Sigmoid colon (tissue), 7 donors: Measurements from ENCODE around the gene GTF3C1. TPM values are rescaled to one million over a fixed set of nuclear protein-coding genes. Genes with fewer than 3 reads are reported as not detected.

Experiments used
- DNase-seq: peaks from one replicate; pipeline ENCODE4 v3.0.0-alpha.2; 2019
- H3K27ac ChIP-seq, 4 donors: fragments of 200-600 bp; sonication (generic); one replicate each; pipeline ENCODE4 v1.5.1; 2016 to 2019; ENCODE audit warnings: mild to moderate bottlenecking in 1 of 4
- H3K27me3 ChIP-seq, 3 donors: fragments of 200-600 bp; sonication (generic); one replicate each; pipeline ENCODE4 v1.5.1; 2019; ENCODE audit warnings: mild to moderate bottlenecking in 1 of 3
- H3K36me3 ChIP-seq, 4 donors: fragments of 200-600 bp; sonication (generic); one replicate each; pipeline ENCODE4 v1.5.1; 2016 to 2019
- H3K4me1 ChIP-seq, 4 donors: fragments of 200-600 bp; sonication (generic); one replicate each; pipeline ENCODE4 v1.5.1; 2017 to 2019
- H3K4me3 ChIP-seq, 4 donors: fragments of 200-600 bp; sonication (generic); one replicate each; pipeline ENCODE4 v1.5.1; 2017 to 2019; ENCODE audit warnings: mild to moderate bottlenecking in 2 of 4, moderate library complexity in 1 of 4
- H3K9me3 ChIP-seq, 4 donors: fragments of 200-600 bp in 3 of 4; sonication (generic) in 3 of 4; one replicate each; pipeline versions ENCODE4 v1.5.1 to v1.6.1; 2013 to 2019
- EP300 ChIP-seq, 4 donors: sonication (generic); formaldehyde crosslinking; IDR thresholded peaks; one replicate each; pipeline ENCODE4 v1.6.1; 2017; ENCODE audit warnings: antibody characterized with exemption in 4 of 4
- POLR2A ChIP-seq, 2 donors: fragments of 450-650 bp; IDR thresholded peaks; one replicate each; pipeline ENCODE4 v1.6.1; 2016; ENCODE audit warnings: antibody characterized with exemption in 2 of 2, mild to moderate bottlenecking in 2 of 2, moderate library complexity in 2 of 2
- POLR2AphosphoS5 ChIP-seq, 4 donors: sonication (generic); formaldehyde crosslinking; IDR thresholded peaks; one replicate each; pipeline ENCODE4 v1.6.1; 2017; ENCODE audit warnings: antibody characterized with exemption in 4 of 4
- WGBS, 2 donors: extraction: QIAGEN DNeasy Blood & Tissue Kit; methylation state at CpG; one replicate each; pipeline ENCODE4 v1.1.7; 2013; 5-methylcytosine and 5-hydroxymethylcytosine counted together
- intact Hi-C: fragments of 100-400 bp; cut with DNase I; formaldehyde crosslinking; loops from one replicate; pipeline ENCODE4 v1.15.1; 2023
- polyA plus RNA-seq, 3 donors: library from polyadenylated mRNA; stranded (reverse); fragments of 200-250 nt; gene quantifications; one replicate each; pipeline ENCODE4 v1.2.3, GENCODE V29; 2013
- total RNA-seq, 4 donors: library from RNA; depleted of rRNA; stranded (reverse); fragments of >200 nt; gene quantifications; one replicate each; pipeline ENCODE4 v1.1.0, GENCODE V29; 2016
- TF ChIP-seq, protein P1 (sequence below), 4 experiments: fragments of 450-650 bp in 3 of 4; fragments of 200-600 bp in 1 of 4; IDR thresholded peaks; one replicate each; pipeline ENCODE4 v1.5.1; 2016 to 2019; ENCODE audit warnings: antibody characterized with exemption in 4 of 4, mild to moderate bottlenecking in 3 of 4, moderate library complexity in 2 of 4
- donor health status: healthy with polysubstance abuse.
- donor health status: Bipolar disorder and iron deficiency.
- donor health status: healthy.

Gene GTF3C1
- total and polyA plus RNA-seq, 7 donors = 9.0 to 74.2 (median 37.5) TPM

DNA sequence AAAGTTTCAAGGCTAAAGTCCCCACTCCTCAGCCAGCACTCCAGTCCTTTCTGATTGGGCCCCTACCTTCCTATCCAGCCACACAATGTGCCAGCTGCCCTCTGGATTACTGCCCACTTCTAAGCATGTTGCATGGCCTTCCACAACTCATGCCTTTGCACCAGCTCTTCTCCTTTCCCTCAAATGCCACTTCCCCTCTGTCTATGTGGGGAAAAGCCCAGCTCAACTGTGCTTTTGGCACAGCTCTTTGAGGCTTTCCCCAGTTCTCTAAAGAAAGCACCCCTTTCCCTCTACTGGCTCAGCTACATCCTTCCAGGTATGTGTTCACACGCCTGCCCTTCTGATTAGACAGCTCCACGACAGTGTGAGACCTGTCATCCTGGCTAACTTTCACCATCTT, 18.5 kb downstream of the GTF3C1 start:
- Histone ChIP-seq H3K4me3 (no peak overlapping the region), H3K27ac (no peak overlapping the region), H3K27me3 (no peaks in the 10 kb centered on the region), H3K4me1 (no peaks in the 10 kb centered on the region), H3K9me3 (no peaks in the 10 kb centered on the region), H3K36me3 (peaks cover 23 to 100% (median 76%) of the 10 kb centered on the region in 4 donors)
- no peak for DNase-seq
- WGBS, 2 donors = 66 to 91% methylated on average over 2 of the region's 2 CpGs
- TF ChIP-seq POLR2AphosphoS5 (IDR thresholded peaks at IDR 0.05) (no peak), POLR2A (IDR thresholded peaks at IDR 0.05) (no peak), EP300 (IDR thresholded peaks at IDR 0.05) (no peak)
- TF ChIP-seq, protein P1, sequence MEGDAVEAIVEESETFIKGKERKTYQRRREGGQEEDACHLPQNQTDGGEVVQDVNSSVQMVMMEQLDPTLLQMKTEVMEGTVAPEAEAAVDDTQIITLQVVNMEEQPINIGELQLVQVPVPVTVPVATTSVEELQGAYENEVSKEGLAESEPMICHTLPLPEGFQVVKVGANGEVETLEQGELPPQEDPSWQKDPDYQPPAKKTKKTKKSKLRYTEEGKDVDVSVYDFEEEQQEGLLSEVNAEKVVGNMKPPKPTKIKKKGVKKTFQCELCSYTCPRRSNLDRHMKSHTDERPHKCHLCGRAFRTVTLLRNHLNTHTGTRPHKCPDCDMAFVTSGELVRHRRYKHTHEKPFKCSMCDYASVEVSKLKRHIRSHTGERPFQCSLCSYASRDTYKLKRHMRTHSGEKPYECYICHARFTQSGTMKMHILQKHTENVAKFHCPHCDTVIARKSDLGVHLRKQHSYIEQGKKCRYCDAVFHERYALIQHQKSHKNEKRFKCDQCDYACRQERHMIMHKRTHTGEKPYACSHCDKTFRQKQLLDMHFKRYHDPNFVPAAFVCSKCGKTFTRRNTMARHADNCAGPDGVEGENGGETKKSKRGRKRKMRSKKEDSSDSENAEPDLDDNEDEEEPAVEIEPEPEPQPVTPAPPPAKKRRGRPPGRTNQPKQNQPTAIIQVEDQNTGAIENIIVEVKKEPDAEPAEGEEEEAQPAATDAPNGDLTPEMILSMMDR (IDR thresholded peaks at IDR 0.05) = no peak
- intact Hi-C loops = no loop called here

DNA sequence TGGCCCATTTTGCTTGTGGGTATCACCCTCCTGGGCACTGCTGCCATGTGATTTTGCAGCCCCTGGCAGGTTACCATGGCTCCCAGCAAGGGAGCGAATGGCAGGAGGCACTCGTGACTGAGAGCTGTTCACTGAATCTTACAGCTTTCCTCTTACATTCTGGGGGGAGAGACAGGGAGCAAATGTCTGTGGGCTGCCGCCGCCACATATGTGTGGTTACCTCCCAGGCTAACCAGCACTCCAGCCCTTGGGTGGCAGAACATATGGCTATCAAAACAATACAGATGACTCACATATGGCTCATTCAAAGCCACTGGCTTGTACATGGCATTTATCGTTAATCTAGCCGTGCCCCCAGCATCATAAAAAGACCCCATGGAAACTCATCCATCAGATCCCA, 19.8 kb downstream of the GTF3C1 start:
- DNase-seq = no peak
- Histone ChIP-seq H3K4me1 (no peaks in the 10 kb centered on the region), H3K4me3 (no peak overlapping the region), H3K36me3 (peaks cover 30 to 100% (median 83%) of the 10 kb centered on the region in 4 donors), H3K9me3 (no peaks in the 10 kb centered on the region), H3K27ac (no peak overlapping the region), H3K27me3 (no peaks in the 10 kb centered on the region)
- intact Hi-C loops = no loop called here
- TF ChIP-seq EP300 (IDR thresholded peaks at IDR 0.05) (no peak), POLR2AphosphoS5 (IDR thresholded peaks at IDR 0.05) (no peak), POLR2A (IDR thresholded peaks at IDR 0.05) (no peak)
- TF ChIP-seq, protein P1 (IDR thresholded peaks at IDR 0.05) = no peak
- WGBS, 2 donors = 94 to 96% methylated on average over 6 of the region's 6 CpGs

DNA sequence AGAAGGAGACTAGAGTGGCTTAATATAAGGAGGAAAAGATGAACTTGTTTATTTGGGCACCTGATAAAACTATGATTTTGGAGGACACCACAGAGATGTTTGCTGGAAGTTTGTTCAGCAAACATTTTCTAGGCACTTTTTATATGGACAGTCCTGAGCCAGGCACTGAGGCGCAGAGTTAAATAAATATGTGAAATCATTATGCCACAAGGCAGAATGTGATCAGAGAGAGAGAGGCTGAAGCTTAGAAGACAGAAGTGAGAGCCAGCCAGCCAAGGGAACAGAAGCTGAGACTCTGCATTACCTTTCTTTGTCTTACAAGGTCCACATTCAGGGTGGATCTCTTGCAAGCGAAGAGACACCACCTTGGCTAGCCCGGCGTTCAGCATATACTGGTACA, 21.4 kb downstream of the GTF3C1 start:
- TF ChIP-seq EP300 (IDR thresholded peaks at IDR 0.05) (no peak), POLR2AphosphoS5 (IDR thresholded peaks at IDR 0.05) (no peak), POLR2A (IDR thresholded peaks at IDR 0.05) (no peak)
- TF ChIP-seq, protein P1 (IDR thresholded peaks at IDR 0.05) = no peak
- H3K9me3 ChIP-seq = no peaks in the 10 kb centered on the region
- H3K4me1 ChIP-seq = no peaks in the 10 kb centered on the region
- intact Hi-C loops = no loop called here
- DNase-seq = no peak
- WGBS, 2 donors = 97% methylated on average over 4 of the region's 4 CpGs
- H3K27me3 ChIP-seq = no peaks in the 10 kb centered on the region
- peaks cover 30 to 100% (median 84%) of the 10 kb centered on the region in 4 donors for H3K36me3 ChIP-seq
- H3K27ac ChIP-seq = no peak overlapping the region
- no peak overlapping the region for H3K4me3 ChIP-seq

DNA sequence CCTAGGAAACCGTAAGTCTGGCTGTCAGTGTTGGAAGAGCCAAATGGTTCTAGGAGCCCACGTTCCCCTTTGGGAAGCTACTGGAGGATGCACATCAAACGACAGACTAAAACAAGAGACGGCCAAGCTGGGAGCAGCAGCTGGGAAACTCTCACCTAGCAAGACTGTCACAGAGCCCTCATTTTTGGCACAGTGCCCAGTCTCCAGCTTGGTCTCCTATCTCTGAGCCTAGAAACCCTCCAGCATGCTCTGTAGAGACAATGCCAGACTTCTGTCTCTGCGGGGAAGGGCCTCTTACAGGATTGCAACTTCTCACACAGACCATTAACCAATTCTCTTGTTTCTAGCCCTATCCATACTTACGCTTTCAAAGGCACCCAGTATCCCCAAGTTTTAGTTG, 23.5 kb downstream of the GTF3C1 start:
- intact Hi-C loops = no loop called here
- Histone ChIP-seq H3K27me3 (no peaks in the 10 kb centered on the region), H3K4me1 (peaks cover 0 to 6% (median 4%) of the 10 kb centered on the region in 4 donors), H3K36me3 (peaks cover 29 to 84% (median 65%) of the 10 kb centered on the region in 4 donors), H3K9me3 (no peaks in the 10 kb centered on the region), H3K27ac (no peak overlapping the region), H3K4me3 (no peak overlapping the region)
- 93 to 94% methylated on average over 6 of the region's 6 CpGs for WGBS, 2 donors
- no peak for DNase-seq
- TF ChIP-seq POLR2AphosphoS5 (IDR thresholded peaks at IDR 0.05) = no peak
- TF ChIP-seq, protein P1 (IDR thresholded peaks at IDR 0.05) = no peak
- no peak for TF ChIP-seq EP300 (IDR thresholded peaks at IDR 0.05)
- no peak for TF ChIP-seq POLR2A (IDR thresholded peaks at IDR 0.05)

DNA sequence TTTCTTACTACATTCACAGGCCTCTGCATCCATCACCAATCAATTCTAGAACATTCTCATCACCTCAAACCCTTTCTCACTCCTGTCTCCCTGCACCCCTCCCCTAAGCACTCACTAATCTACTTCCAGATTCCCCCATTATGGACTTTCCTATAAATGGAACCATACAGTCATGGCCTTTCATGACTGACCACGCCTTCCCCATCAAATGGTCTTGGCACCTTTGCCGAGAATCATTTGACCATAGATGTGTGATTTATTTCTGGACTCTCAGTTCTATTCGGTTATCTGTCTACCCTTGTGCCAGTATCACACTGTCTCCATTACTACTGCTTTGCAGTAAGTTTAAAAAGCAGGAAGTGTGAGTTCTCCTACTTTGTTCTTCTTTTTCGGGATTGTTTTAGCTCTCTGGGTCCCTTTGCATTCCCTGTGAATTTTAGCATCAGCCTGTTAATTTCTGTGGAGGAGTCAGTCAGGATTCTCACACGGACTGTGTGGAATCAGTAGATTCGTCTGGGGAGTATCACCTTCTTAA, 27.5 kb downstream of the GTF3C1 start:
- no peaks in the 10 kb centered on the region for H3K9me3 ChIP-seq
- H3K36me3 ChIP-seq = peaks cover 19 to 75% (median 33%) of the 10 kb centered on the region in 4 donors
- no peaks in the 10 kb centered on the region for H3K27me3 ChIP-seq
- no peak for TF ChIP-seq EP300 (IDR thresholded peaks at IDR 0.05)
- TF ChIP-seq, protein P1 (IDR thresholded peaks at IDR 0.05) = no peak
- no peak for TF ChIP-seq POLR2A (IDR thresholded peaks at IDR 0.05)
- no peak for TF ChIP-seq POLR2AphosphoS5 (IDR thresholded peaks at IDR 0.05)
- intact Hi-C loops = no loop called here
- H3K27ac ChIP-seq = no peak overlapping the region
- no peak for DNase-seq
- 87 to 91% methylated on average over 6 of the region's 6 CpGs for WGBS, 2 donors
- peaks cover 0 to 13% (median 10%) of the 10 kb centered on the region in 4 donors for H3K4me1 ChIP-seq
- no peak overlapping the region for H3K4me3 ChIP-seq
